Esophagus squamous epithelium (tissue), 5 donors: ENCODE data around the gene PLXND1. TPM values are rescaled to one million over a fixed set of nuclear protein-coding genes. Genes with fewer than 3 reads are reported as not detected.

Experiments
- DNase-seq: peaks from one replicate; lab custom pipeline; 2025; lab: John Stamatoyannopoulos, UW
- H3K27ac ChIP-seq, 4 donors: fragments of 200-600 bp; sonication (generic); one replicate each; pipeline ENCODE4 v1.5.1; 2016 to 2019; ENCODE audit warnings: mild to moderate bottlenecking in 1 of 4
- H3K27me3 ChIP-seq, 4 donors: fragments of 200-600 bp; sonication (generic); 1 replicate in 3 of 4; 2 replicates in 1 of 4; pipeline versions ENCODE4 v1.5.1 to v1.6.0; 2017 to 2021; ENCODE audit warnings: antibody characterized with exemption in 1 of 4
- H3K36me3 ChIP-seq, 3 donors: fragments of 200-600 bp; sonication (generic); one replicate each; pipeline ENCODE4 v1.5.1; 2016 to 2019
- H3K4me1 ChIP-seq, 3 donors: fragments of 200-600 bp; sonication (generic); one replicate each; pipeline ENCODE4 v1.5.1; 2017 to 2019
- H3K4me3 ChIP-seq, 4 donors: fragments of 200-600 bp; sonication (generic); 1 replicate in 3 of 4; 2 replicates in 1 of 4; pipeline ENCODE4 v1.5.1; 2016 to 2019; ENCODE audit warnings: mild to moderate bottlenecking in 2 of 4, moderate library complexity in 1 of 4
- H3K9me3 ChIP-seq, 3 donors: fragments of 200-600 bp; sonication (generic); one replicate each; pipeline ENCODE4 v1.5.1; 2016 to 2019
- POLR2A ChIP-seq, 4 donors: fragments of 450-650 bp; IDR thresholded peaks; one replicate each; pipeline ENCODE4 v1.6.1; 2017; ENCODE audit warnings: antibody characterized with exemption in 4 of 4, mild to moderate bottlenecking in 4 of 4, moderate library complexity in 3 of 4
- WGBS, 2 donors: methylation state at CpG; one replicate each; pipeline ENCODE4 v1.1.5; 2018; 5-methylcytosine and 5-hydroxymethylcytosine counted together
- intact Hi-C: fragments of 100-400 bp; cut with DNase I; formaldehyde crosslinking; loops from one replicate; pipeline ENCODE4 v1.15.0; 2022
- total RNA-seq, 4 donors: library from RNA; depleted of rRNA; stranded (reverse); fragments of >200 nt; gene quantifications; one replicate each; pipeline ENCODE4 v1.1.0, GENCODE V29; 2016
- TF ChIP-seq, protein P1 (sequence below), 6 experiments: fragments of 450-650 bp in 4 of 6; fragments of 200-600 bp in 2 of 6; sonication (generic) in 2 of 6; IDR thresholded peaks; one replicate each; pipeline ENCODE4 v1.5.1; 2016 to 2019; ENCODE audit warnings: antibody characterized with exemption in 6 of 6, mild to moderate bottlenecking in 4 of 6, moderate library complexity in 4 of 6
- donor health status: DM: yes; HTN: yes; CAD: no.

Gene PLXND1
- total RNA-seq, 4 donors from 2014 or later, result 4.5 to 66.0 (median 24.4) TPM

DNA sequence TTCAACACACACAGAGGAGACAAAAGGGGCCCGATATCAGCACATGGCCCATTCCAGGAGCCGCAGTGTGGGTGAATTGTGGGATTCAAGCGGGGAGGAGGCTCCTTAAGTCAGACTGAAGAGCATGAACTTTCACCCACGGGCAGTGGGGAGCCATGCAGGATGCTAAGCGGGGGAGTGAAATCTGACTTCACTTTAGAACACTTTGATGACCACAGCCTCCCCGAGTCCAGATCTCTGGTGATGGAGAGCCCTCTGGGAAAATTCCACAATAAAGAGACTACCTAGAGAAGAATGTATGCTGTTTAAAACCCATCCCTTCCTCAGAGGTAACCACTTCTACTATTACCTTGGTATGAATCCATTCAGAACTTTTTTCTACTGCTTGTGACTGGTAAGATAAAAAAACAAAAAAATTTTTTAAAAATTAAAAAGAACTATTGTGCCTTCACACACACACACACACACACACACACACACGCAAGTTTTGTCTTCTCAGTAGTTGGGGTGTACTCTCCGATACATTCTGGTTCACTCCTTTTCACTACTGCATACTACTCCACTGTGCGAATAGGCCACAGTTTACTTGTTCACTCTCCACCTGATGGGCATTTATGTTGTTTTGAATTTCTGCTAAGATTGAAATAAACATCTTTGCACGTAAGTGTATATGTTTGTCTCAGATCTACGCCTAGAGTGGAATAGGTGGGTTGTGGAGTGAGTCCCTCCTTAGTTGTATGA, 65.5 kb downstream of the PLXND1 start:
- Histone ChIP-seq H3K9me3 (no peaks in the 10 kb centered on the region), H3K4me1 (no peaks in the 10 kb centered on the region), H3K4me3 (no peak overlapping the region), H3K27ac (no peak overlapping the region), H3K27me3 (peaks cover 0 to 7% (median 0%) of the 10 kb centered on the region in 4 donors), H3K36me3 (no peaks in the 10 kb centered on the region)
- no peak for DNase-seq
- WGBS, 2 donors, result 84 to 89% methylated on average over 11 of the region's 11 CpGs
- intact Hi-C loops, result no loop called here
- TF ChIP-seq POLR2A (IDR thresholded peaks at IDR 0.05), result no peak
- TF ChIP-seq, protein P1, sequence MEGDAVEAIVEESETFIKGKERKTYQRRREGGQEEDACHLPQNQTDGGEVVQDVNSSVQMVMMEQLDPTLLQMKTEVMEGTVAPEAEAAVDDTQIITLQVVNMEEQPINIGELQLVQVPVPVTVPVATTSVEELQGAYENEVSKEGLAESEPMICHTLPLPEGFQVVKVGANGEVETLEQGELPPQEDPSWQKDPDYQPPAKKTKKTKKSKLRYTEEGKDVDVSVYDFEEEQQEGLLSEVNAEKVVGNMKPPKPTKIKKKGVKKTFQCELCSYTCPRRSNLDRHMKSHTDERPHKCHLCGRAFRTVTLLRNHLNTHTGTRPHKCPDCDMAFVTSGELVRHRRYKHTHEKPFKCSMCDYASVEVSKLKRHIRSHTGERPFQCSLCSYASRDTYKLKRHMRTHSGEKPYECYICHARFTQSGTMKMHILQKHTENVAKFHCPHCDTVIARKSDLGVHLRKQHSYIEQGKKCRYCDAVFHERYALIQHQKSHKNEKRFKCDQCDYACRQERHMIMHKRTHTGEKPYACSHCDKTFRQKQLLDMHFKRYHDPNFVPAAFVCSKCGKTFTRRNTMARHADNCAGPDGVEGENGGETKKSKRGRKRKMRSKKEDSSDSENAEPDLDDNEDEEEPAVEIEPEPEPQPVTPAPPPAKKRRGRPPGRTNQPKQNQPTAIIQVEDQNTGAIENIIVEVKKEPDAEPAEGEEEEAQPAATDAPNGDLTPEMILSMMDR (IDR thresholded peaks at IDR 0.05), result no peak

DNA sequence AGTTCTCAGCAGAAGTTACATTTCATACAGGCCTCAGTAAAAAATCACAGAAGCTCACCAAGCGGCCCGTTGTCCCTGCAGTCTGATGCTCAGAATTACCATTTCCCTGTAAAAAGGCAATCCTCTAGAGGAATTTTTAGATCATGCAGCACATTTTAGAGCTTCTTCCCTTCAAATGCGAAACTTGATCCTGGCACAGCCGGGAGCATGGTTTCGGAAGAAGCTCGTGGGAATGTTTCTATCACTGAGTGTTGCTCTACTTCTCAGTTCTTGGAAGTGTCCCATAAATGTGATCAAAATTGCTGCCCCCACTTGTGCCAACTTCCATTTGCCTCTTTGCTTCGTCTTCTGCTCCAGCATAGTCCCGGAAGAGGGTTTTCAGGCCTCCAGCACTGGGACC, 67.3 kb downstream of the PLXND1 start:
- no peak overlapping the region for H3K4me3 ChIP-seq
- 86 to 94% methylated on average over 7 to 8 of the region's 8 CpGs for WGBS, 2 donors
- no peaks in the 10 kb centered on the region for H3K4me1 ChIP-seq
- no peak for DNase-seq
- H3K27ac ChIP-seq, result no peak overlapping the region
- intact Hi-C loops, result no loop called here
- H3K9me3 ChIP-seq, result no peaks in the 10 kb centered on the region
- TF ChIP-seq, protein P1 (IDR thresholded peaks at IDR 0.05), result no peak
- TF ChIP-seq POLR2A (IDR thresholded peaks at IDR 0.05), result no peak
- H3K27me3 ChIP-seq, result peaks cover 0 to 7% (median 0%) of the 10 kb centered on the region in 4 donors
- no peaks in the 10 kb centered on the region for H3K36me3 ChIP-seq

DNA sequence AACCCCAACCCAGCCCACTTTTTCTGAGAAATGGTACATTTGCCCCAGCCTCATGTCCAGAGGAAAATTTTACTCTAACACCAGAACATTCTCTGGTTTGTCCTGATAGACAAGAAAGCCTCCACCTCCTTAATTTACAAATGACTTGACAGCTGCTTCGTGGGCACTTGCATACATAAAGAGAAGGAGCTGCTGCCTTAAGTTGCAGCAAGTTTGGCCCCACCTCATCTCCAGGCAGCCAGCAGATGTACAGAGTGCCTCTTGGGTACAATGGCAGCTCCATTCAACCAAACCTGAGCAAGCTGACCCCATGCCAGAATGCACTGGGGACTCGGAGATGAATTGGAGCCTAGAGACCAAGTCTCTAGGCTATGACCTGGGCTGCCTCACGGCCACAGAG, 69.7 kb downstream of the PLXND1 start:
- no peak overlapping the region for H3K4me3 ChIP-seq
- DNase-seq, result no peak
- no peaks in the 10 kb centered on the region for H3K36me3 ChIP-seq
- peaks cover 0 to 7% (median 0%) of the 10 kb centered on the region in 4 donors for H3K27me3 ChIP-seq
- intact Hi-C loops, result no loop called here
- WGBS, 2 donors, result 60 to 85% methylated on average over 2 of the region's 3 CpGs
- no peak overlapping the region for H3K27ac ChIP-seq
- no peaks in the 10 kb centered on the region for H3K9me3 ChIP-seq
- H3K4me1 ChIP-seq, result no peaks in the 10 kb centered on the region
- no peak for TF ChIP-seq POLR2A (IDR thresholded peaks at IDR 0.05)
- TF ChIP-seq, protein P1 (IDR thresholded peaks at IDR 0.05), result no peak

DNA sequence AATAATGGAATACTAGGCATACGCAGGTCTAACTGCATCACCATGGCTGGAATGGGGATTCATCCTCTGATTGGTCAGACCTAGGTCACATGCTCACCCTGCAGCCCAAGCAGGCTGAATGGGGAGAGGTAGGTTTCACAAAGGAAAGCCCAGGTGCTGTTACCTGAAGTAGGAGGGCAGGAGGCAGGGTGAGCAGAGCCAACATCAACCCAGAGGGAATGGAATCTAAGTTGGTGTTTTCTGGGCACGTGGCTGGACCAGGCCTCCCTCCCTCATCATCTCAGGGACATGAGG, 70.2 kb downstream of the PLXND1 start:
- Histone ChIP-seq H3K36me3 (no peaks in the 10 kb centered on the region), H3K9me3 (no peaks in the 10 kb centered on the region), H3K4me1 (no peaks in the 10 kb centered on the region), H3K27ac (no peak overlapping the region), H3K27me3 (peaks cover 0 to 7% (median 0%) of the 10 kb centered on the region in 4 donors), H3K4me3 (no peak overlapping the region)
- 80 to 86% methylated on average over 1 to 2 of the region's 2 CpGs for WGBS, 2 donors
- intact Hi-C loops, result no loop called here
- no peak for DNase-seq
- TF ChIP-seq POLR2A (IDR thresholded peaks at IDR 0.05), result no peak
- TF ChIP-seq, protein P1 (IDR thresholded peaks at IDR 0.05), result no peak

DNA sequence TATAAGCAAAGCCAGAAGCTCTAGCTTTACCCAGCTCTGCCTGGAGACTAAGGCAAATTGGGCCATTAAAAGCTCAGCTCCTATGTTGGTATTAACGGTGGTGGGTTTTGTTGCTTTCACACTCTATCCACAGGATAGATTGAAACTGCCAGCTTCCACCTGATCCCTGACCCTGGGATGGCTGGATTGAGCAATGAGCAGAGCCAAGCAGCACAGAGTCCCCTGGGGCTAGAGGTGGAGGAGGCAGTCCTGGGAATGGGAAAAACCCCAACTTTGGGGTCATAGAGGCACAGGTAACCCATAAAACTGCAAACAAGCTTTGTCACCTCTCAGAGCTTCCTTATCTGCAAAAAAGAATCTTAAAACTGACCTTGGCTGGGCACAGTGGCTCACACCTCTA, 71.4 kb downstream of the PLXND1 start:
- DNase-seq, result no peak
- Histone ChIP-seq H3K36me3 (no peaks in the 10 kb centered on the region), H3K27ac (no peak overlapping the region), H3K9me3 (no peaks in the 10 kb centered on the region), H3K27me3 (peaks cover 0 to 7% (median 0%) of the 10 kb centered on the region in 4 donors), H3K4me3 (no peak overlapping the region), H3K4me1 (peaks cover 0 to under 1% (median 0%) of the 10 kb centered on the region in 3 donors)
- whole genome bisulfite sequencing, 2 donors, result 100% methylated on average over 1 of the region's 1 CpG; no CpG with 5 or more reads in 1 of the 2 donors
- no peak for TF ChIP-seq POLR2A (IDR thresholded peaks at IDR 0.05)
- TF ChIP-seq, protein P1 (IDR thresholded peaks at IDR 0.05), result no peak
- intact Hi-C loops, result no loop called here
